Measurements from ENCODE around the gene YWHAB.
"Not testable (repeated sequence)": the region's sequence is repeated elsewhere in the genome, so short reads cannot be mapped to it uniquely, and the experiment has no call there.

The YWHAB gene

GRCh38 chr20:44858606-44859360 lies 26.7 kb upstream of the YWHAB start:
- Histone ChIP-seq H3K4me2 (ENCODE audit: low read length) (no peak overlapping the region), H4K20me1 (ENCODE audit: insufficient read depth, low read length) (no peaks in the 10 kb centered on the region), H3K27ac (ENCODE audit: low read depth, low read length, poor library complexity, severe bottlenecking) (no peak overlapping the region), H3K79me2 (ENCODE audit: insufficient read depth, low read length) (no peaks in the 10 kb centered on the region), H3K9me2 (ENCODE audit: low read depth, low read length) (no peaks in the 10 kb centered on the region), H3K9ac (ENCODE audit: low read length) (no peak overlapping the region), H3K36me3 (ENCODE audit: insufficient read depth, low read length) (no peaks in the 10 kb centered on the region), H2AFZ (ENCODE audit: low read length) (no peak overlapping the region), H3K9me3 (ENCODE audit: low read length) (no peaks in the 10 kb centered on the region), H3K4me3 (ENCODE audit: low read depth, low read length, poor library complexity, severe bottlenecking) (no peak overlapping the region), H3K27me3 (ENCODE audit: insufficient read depth, low read length) (no peaks in the 10 kb centered on the region), H3F3A (ENCODE audit: insufficient read depth, low read length) (no peaks in the 10 kb centered on the region), H3K4me1 (ENCODE audit: insufficient read depth, low read length, severe bottlenecking) (no peaks in the 10 kb centered on the region)
- no peak for TF ChIP-seq CTCF (IDR thresholded peaks at IDR 0.05; ENCODE audit: low read length)
- no peak for TF ChIP-seq EZH2 (IDR thresholded peaks at IDR 0.05; ENCODE audit: borderline replicate concordance, low read length)

- Histone ChIP-seq H3K9me2 (ENCODE audit: low read depth, low read length) (no peaks in the 10 kb centered on the region), H2AFZ (ENCODE audit: low read length) (no peak overlapping the region)
Measured at GRCh38 chr20:44861531-44862006, 23.9 kb upstream of the YWHAB start.

GRCh38 chr20:44862286-44862685 lies 23.2 kb upstream of the YWHAB start:
- Histone ChIP-seq H3K4me2 (ENCODE audit: low read length) (no peak overlapping the region), H3K36me3 (ENCODE audit: insufficient read depth, low read length) (no peaks in the 10 kb centered on the region), H3K9me2 (ENCODE audit: low read depth, low read length) (no peaks in the 10 kb centered on the region), H2AFZ (ENCODE audit: low read length) (no peak overlapping the region), H3K79me2 (ENCODE audit: insufficient read depth, low read length) (no peaks in the 10 kb centered on the region), H3F3A (ENCODE audit: insufficient read depth, low read length) (no peaks in the 10 kb centered on the region), H3K4me1 (ENCODE audit: insufficient read depth, low read length, severe bottlenecking) (no peaks in the 10 kb centered on the region), H3K27ac (ENCODE audit: low read depth, low read length, poor library complexity, severe bottlenecking) (no peak overlapping the region), H3K9me3 (ENCODE audit: low read length) (no peaks in the 10 kb centered on the region), H3K27me3 (ENCODE audit: insufficient read depth, low read length) (no peaks in the 10 kb centered on the region), H3K9ac (ENCODE audit: low read length) (no peak overlapping the region), H4K20me1 (ENCODE audit: insufficient read depth, low read length) (no peaks in the 10 kb centered on the region), H3K4me3 (ENCODE audit: low read depth, low read length, poor library complexity, severe bottlenecking) (no peak overlapping the region)
- TF ChIP-seq CTCF (IDR thresholded peaks at IDR 0.05; ENCODE audit: low read length) (no peak), EZH2 (IDR thresholded peaks at IDR 0.05; ENCODE audit: borderline replicate concordance, low read length) (no peak)

More at GRCh38 chr20:44861531-44862006, 23.9 kb upstream of the YWHAB start:
- Histone ChIP-seq H3K79me2 (ENCODE audit: insufficient read depth, low read length) (no peaks in the 10 kb centered on the region), H3K4me1 (ENCODE audit: insufficient read depth, low read length, severe bottlenecking) (no peaks in the 10 kb centered on the region), H3K36me3 (ENCODE audit: insufficient read depth, low read length) (no peaks in the 10 kb centered on the region), H3F3A (ENCODE audit: insufficient read depth, low read length) (no peaks in the 10 kb centered on the region), H3K4me2 (ENCODE audit: low read length) (no peak overlapping the region), H3K27me3 (ENCODE audit: insufficient read depth, low read length) (no peaks in the 10 kb centered on the region), H3K27ac (ENCODE audit: low read depth, low read length, poor library complexity, severe bottlenecking) (no peak overlapping the region), H4K20me1 (ENCODE audit: insufficient read depth, low read length) (no peaks in the 10 kb centered on the region), H3K9ac (ENCODE audit: low read length) (no peak overlapping the region), H3K9me3 (ENCODE audit: low read length) (no peaks in the 10 kb centered on the region), H3K4me3 (ENCODE audit: low read depth, low read length, poor library complexity, severe bottlenecking) (no peak overlapping the region)
- no peak for TF ChIP-seq EZH2 (IDR thresholded peaks at IDR 0.05; ENCODE audit: borderline replicate concordance, low read length)
- TF ChIP-seq CTCF (IDR thresholded peaks at IDR 0.05; ENCODE audit: low read length) = no peak

- not testable (repeated sequence) for H2AFZ ChIP-seq (ENCODE audit: low read length); H3K36me3 ChIP-seq (ENCODE audit: insufficient read depth, low read length); H3K9me2 ChIP-seq (ENCODE audit: low read depth, low read length); H3K9ac ChIP-seq (ENCODE audit: low read length); H3K27me3 ChIP-seq (ENCODE audit: insufficient read depth, low read length); H3K9me3 ChIP-seq (ENCODE audit: low read length); H3F3A ChIP-seq (ENCODE audit: insufficient read depth, low read length); H3K4me3 ChIP-seq (ENCODE audit: low read depth, low read length, poor library complexity, severe bottlenecking); H3K27ac ChIP-seq (ENCODE audit: low read depth, low read length, poor library complexity, severe bottlenecking); H3K4me1 ChIP-seq (ENCODE audit: insufficient read depth, low read length, severe bottlenecking); H4K20me1 ChIP-seq (ENCODE audit: insufficient read depth, low read length); H3K79me2 ChIP-seq (ENCODE audit: insufficient read depth, low read length); H3K4me2 ChIP-seq (ENCODE audit: low read length)
Measured at GRCh38 chr20:44863365-44864084, 22.0 kb upstream of the YWHAB start.

- not testable (repeated sequence) for H3K79me2 ChIP-seq (ENCODE audit: insufficient read depth, low read length); H3K4me2 ChIP-seq (ENCODE audit: low read length); H3K36me3 ChIP-seq (ENCODE audit: insufficient read depth, low read length); H3K27ac ChIP-seq (ENCODE audit: low read depth, low read length, poor library complexity, severe bottlenecking); H3K9me3 ChIP-seq (ENCODE audit: low read length); H2AFZ ChIP-seq (ENCODE audit: low read length); H3K27me3 ChIP-seq (ENCODE audit: insufficient read depth, low read length); H3K4me1 ChIP-seq (ENCODE audit: insufficient read depth, low read length, severe bottlenecking); H4K20me1 ChIP-seq (ENCODE audit: insufficient read depth, low read length); H3K4me3 ChIP-seq (ENCODE audit: low read depth, low read length, poor library complexity, severe bottlenecking); H3K9ac ChIP-seq (ENCODE audit: low read length); H3K9me2 ChIP-seq (ENCODE audit: low read depth, low read length); H3F3A ChIP-seq (ENCODE audit: insufficient read depth, low read length)
Measured at GRCh38 chr20:44864493-44864892, 21.0 kb upstream of the YWHAB start.

All from OCI-LY1 (cell line).